ENCODE measurements around the gene DGKH.

Gene DGKH

DNA sequence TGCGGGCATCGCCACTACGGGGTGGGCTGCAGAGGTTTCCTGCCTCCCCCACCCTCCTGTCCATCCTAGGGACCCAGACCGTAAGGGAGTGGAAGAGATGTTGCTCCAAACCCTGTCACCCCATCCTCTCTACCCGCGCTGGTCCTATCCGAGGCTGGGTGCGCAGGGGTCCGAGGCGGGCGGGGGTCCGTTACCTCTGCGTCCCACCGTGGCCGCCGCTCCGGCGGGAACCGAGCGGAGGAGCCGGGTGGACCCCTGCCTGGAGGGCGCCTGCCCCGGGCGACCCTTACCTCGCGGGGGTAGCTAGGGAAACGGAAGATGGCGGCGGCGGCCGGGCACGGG is at the start of gene DGKH:
TSS of gene DGKH (plus strand) at position 307 of the 342 bp plus-strand sequence. CDS start 126 bp downstream, outside the sequence.
- DNase-seq, result peak in 1 of 2 experiments; percentile 30

DNA sequence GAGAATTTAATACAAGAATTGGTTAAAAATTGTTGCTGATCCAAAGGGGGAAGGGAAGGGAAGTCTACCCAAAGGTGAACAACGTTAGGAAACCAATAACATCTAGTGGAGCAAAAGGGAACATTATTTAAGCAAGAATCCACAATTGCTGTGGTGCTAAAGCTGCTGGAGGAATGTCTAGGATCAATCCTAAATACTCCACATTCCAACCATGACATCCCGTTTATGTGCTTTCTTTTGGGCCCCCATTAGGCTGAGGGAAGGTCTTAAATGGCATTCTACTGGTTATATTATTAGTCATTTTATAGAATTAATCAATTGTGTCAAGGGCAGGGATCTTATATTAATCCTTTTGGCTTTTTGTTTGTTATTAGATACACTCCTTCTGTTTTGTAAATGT is 47.6 kb upstream of the DGKH start:
- DNase-seq, result no peak

DNA sequence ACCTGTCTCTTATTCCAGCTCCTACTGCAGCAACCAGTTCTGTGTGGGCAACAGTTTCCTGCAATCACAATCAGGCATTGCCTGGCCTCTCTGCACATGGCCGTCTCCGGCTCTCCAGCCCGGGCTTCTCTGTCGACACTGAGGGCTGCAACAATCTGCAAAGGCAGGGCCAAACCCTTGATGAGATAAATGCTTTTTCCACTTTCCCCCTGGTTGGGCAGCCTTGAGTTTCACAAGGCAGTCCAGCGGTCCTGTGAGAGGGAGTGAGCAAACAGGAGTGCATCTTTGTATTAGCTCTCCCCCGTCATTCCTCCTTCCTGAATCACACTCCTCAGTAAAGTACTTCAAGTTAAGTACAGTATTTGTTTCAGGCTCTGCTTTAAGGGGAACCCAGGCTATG is 46.9 kb upstream of the DGKH start:
- no peak for DNase-seq

DNA sequence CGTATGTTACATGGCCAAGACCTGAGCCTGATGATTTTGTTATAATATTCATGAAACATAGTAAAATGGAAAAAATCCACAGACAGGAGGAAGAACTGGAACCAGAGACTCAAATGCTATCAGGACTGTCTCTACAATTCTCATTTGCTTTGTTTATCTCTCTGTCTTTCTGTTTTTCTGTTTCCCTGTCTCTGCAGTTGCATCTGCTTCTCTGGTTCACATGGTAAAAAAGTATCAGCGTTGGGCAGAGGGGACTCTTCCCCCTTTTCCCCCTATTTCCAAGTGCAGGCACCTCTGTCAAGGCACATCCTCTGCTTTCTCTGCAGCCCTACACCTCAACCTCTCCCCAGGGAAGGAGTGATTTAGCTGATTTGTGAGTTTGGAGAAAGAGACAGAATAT is 46.4 kb upstream of the DGKH start:
- no peak for DNase-seq

GRCh38 chr13:42007844-42008243 is 40.6 kb upstream of the DGKH start:
- no peak for DNase-seq

DNA sequence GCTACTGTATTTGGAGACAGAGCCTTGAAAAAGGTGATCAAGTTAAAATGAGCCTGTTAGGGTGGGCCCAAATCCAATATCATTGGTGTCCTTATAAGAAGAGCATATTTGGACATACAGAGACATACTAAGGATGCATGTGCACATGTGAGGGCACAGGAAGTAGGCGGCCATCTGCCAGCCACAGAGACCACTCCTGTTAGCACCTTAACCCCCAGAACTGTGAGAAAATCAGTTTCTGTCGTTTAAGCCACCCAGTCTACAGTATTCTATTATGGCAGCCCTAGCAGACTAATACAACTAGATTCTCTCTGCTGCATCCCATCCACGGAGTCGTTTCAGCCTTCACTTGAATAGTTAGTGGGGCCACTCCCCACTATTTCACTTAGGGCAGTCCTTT is 39.4 kb upstream of the DGKH start:
- DNase-seq, result no peak

DNA sequence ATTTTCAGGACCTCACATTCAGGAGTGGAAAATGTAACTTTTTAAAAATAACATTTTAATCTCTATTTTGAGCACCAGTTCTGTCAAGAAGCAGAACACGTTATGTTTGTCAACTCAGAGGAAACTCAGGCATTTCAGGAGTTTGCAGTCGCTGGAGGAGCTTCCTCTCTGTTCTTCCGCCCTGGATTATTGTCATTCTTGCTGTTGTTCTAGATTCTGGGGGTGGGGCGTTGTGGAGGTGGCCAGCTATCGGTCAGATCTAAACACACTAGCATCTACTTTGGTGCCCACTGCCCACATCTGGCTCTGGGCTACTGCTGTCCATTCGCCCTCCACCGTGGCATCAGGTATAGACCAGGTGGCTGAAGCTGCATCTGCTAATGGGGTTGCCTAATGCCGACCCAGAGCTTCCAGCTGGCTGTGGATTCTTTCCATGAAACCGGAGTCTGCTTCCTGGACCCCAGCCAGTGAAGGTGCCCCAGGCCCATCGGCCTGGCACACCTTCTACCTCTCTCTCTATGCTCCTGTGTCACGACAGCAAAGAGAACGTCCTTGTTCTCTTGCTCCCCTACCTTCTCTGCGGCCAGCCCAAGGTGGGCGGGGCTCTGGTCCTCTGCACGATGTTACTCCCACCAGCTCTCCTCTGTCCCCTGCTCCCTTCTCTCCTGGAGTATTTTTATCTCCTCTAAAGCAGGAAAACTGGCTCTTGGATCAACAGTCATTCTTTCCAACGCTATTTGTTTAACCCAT is 36.7 kb upstream of the DGKH start:
- no peak for DNase-seq

DNA sequence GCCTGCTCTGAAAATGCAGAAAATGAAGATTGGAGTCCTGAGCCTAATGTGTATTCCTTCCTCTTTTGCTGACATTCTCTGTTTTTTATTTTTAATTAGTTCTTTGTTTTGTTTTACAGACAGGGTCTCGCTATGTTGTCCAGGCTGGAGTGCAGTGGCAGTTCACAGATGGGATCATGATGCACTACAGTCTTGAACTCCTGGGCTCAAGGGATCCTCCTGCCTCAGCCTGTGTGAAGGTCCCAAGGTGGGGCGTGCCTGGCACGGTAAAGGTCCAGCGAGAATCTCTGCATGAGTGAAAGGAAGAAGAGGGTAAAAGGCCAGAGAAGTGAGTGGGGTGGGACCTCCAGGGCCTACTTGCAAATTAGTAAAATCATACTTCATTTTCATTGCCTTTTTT is 34.3 kb upstream of the DGKH start:
- DNase-seq, result no peak

GRCh38 chr13:42017264-42017663 is 31.2 kb upstream of the DGKH start:
- DNase-seq, result no peak

- no peak for DNase-seq
Observed at GRCh38 chr13:42021851-42022250, 26.6 kb upstream of the DGKH start.

GRCh38 chr13:42022336-42022735 is 26.1 kb upstream of the DGKH start:
- no peak for DNase-seq

DNA sequence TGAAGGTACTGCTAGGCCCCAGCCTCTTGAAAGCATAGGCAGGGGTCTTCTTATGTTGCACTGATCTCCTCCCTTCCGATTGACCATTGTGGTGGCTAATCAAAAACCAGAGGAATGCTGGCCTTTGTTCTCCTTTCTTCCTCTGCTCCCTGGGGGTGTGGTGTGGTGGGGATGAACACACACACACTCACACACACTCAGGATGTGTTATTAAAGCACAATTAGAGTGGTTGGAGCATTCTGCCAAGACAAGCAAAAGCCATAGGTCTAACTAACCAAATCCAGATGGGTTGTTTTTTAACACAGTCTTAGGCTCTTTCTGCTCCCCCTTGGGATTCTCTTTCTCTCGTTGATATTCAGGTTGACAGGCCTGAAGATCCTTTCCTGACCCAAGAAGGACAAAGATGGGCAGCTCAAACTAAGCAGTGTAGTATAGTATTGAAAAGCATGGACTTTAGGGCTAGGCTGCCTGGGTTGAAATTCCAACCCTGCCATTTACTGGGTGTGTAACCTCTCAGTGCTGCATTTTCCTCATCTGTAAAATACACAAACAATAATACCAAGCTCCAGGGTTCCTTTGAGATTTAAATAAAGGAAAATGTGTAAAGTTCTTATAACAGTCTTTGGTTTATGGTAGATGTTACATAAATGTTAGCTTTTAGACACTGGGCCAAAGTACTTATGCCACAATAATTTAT is 25.5 kb upstream of the DGKH start:
- no peak for DNase-seq

DNA sequence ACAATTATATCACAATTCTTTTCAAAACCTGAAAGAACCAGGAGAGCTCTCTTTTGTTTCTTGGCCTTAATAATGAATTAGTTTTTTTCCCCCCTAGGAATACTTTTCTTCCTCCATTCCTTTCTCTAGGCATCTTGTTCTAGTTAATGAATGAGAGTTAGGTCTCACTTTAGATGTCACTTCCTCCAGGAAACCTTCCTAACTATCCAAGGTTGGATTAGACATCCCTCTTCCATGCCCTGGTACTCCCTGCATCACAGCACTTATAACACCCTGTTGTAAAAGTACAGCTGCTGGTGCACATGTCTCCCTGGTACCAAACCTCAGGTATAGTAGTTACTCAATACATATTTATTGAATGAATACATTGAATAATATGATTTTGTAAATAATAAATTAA is 21.2 kb upstream of the DGKH start:
- DNase-seq, result no peak

DNA sequence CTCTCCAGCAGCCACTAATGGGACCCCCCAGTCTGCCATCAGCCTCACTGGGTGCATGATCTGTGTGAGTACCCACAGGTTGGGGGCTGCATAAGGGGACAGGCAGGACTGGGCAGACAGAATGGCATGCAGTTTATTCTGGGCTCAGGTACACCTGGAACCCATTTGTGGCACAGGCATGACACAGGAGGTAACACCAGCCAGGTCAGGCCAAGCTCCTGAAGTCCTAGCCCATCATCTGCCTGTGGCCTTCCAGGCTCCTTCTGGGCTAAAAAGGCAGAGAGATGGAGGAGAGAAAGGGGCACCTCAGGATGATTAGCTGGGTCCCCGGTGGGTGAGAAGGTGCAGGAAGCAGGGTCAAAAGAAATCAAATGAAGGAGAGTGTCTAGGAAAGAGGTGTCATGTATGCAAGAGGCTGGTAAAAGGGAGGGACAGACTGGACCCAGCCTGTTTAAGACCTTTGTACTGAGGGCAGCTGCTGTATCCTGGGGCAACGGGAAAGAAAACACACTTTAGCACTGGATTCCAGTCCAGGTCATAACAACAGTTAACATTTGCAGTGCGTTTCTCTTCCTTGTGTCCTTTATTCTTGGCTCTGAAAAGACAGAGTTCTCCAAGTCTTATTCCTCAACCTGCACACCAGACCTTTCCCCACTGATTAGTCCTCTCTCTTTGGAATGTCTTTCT is 20.2 kb upstream of the DGKH start:
- DNase-seq, result no peak

DNA sequence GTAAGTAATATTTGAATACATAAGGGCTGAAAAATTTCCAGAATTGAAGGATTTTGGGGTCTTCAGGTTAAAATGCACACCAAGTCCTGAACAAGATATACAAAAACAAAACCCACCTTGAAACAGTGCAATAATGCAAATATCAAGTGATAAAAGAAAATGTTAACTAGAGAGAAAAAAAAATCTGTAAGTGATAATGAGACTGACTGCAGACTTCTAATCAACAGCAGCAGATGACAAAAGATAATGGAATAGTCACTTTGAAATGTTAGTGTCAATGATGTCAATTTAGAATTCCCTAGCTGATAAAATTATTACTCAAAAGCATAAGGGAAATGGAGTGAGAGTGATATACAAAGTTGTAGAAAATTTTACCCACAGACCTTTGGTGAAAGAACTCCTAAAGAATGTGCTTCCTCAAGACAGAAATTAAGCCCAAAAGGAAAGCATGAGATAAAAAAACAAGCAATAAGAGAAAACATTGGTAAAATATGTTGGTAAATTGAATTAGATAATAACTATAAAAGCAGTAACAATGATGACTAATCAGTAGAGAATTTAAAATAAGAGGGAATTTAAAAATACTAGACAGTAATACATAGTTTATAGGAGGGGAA is 12.4 kb upstream of the DGKH start:
- no peak for DNase-seq

DNA sequence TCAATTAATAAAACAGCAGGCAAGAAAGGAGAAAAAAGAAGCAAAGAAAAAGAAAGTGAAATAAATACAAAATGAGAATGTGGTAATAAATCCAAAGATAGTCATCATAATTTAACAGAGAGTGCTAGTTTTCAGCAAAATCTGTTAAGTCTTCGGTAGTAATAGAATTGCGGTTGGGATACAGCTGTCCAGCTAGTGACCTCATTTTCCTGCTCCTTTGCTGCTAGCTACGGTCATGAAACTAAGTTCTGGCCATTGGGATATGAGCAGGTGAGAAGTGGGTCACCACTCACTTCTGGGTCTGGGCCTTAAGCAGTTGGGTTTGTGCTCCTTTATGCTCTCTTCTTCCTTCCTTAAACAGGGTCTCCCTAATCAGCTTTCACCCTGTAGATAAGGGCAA is 11.7 kb upstream of the DGKH start:
- no peak for DNase-seq

DNA sequence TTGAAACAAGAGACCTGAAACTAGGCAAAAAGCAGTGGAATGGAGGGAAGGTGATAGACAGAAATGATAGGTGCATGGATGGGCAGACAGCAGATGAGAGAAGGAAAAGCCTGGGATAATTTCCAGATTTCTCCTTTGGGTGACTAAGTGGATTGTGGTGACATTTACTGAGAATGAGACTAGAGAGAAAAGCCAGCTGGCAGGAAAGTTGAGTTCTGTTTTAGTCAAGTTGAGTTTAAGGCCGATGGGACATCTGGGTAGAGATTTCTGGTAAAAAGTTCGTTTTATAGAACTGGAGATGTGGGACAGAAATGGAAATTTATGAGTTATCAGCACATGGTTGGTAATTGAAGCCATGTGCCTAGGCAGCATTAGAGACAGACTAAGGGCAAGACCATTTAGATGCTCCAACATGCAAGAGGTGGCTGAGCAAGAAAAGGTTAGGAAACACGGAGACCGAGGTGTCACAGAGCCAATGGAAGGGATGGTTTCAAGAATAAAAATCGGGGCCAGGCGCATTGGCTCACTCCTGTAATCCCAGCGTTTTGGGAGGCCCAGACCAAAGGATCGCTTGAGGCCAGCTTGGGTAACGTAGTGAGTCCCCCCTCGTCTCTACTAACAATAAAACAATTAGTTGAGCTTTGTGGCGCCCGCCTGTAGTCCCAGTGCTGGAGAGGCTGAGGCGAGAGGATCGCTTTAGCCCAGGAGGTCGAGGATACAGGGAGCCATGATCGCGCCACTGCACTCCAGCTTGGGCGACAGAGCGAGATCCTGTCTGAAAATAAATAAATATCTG is 9.6 kb upstream of the DGKH start:
- DNase-seq, result no peak

GRCh38 chr13:42039457-42039945 is 8.9 kb upstream of the DGKH start:
- no peak for DNase-seq

DNA sequence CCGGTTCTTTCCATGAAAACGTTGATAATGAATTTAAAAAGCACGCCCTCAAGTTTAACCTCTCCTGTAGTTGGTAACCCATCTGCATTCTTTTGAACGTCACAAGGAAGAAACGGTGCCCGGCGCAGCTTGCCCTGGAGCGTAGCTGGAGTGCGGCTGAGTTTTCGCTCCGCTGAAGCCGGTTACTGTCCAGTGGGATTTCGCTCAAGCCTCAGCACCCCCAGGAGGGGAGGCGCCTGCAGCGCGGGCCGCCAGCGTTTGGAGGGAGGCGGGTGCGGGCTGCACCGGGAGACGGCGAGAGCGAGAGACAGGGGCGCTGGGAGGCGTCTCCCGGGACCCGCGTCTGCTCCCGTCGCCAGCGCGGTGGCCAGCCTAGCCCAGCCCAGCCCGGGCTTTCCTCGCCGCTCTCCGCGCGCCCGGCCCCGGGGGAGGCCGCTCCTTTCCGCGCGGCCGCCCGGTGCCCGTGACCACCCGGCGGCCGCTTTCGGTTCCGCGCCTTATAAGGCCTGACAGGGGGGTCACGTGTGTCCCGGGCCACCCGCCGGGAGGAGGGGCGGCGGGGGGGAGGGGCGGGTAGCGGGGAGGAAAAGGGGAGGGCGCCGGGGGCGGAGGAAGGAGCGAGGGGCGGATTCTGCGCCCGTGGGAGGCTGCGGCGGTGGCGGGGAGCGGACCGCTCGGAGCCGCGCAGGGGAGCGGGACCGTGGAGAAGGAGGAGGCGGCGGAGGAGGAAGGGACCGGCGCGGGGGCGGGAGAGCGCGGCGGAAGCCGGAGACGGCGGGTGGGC is 8.3 kb upstream of the DGKH start:
- DNase-seq, result peak; percentile 89 to 90

DNA sequence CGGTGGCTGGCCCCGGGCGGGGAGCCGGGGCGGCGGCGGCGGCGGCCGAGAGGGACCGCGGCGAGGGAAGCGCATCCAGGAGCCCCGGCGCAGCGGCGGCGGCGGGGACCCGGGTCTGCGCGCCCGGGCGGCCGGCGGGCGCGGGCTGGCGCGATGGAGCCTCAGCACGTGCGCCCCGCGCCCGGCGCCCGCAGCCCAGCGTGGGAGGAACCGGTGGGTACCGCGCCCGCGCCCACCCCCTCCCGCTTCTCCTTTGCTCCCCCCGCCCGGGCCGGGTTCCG is 7.8 kb upstream of the DGKH start:
- DNase-seq, result no peak

DNA sequence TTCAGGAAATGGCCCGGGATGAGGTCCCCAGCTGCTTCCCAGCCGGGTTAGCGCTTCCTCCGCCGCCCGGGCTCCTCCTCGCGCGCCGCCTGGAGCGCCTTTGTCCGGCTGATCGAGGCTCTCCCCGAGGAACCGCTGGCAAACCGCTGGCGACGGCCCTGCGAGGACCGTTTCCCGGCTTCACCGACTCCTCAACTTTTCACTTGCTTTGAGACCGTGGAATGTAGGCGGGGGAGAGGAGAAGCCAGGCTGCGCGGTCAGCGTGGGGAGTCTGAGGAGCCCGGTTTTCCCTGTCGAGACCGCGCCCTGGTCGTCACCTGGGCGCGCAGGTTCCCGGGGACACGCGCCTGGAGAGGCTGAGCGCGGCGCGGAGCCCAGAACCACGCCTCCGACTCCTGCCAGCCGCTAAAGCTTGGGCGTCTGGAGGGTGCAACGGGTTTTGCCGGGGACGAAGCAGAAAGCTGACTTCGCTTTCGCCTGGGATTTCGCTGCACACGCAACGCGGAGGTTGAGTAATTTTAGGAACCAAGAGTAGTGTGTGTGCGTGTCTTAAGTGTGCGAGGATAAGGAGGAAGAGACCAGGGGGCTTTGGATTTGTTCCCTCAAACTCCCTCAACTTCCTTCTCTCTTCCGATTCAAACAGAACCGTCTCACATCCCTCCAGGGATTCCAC is 7.3 kb upstream of the DGKH start:
- DNase-seq, result peak; percentile 41 to 44

GRCh38 chr13:42041684-42042035 is 6.8 kb upstream of the DGKH start:
- no peak for DNase-seq

Measured in stimulated activated CD4-positive, alpha-beta T cell treated with anti-CD3 and anti-CD28 coated beads, Interleukin-4, amount 100 ng/mL, for 4 hours (primary cell).